ENCODE results near the gene PLCB4. TPM values are rescaled to one million over a fixed set of nuclear protein-coding genes. Genes with fewer than 3 reads are reported as not detected.

The PLCB4 gene
- total RNA-seq, 1 donor from 2014 or later: 10.5 TPM

- Mint-ChIP-seq H3K4me3 (ENCODE audit: unreplicated experiment) (no peak overlapping the region), H3K9me3 (ENCODE audit: unreplicated experiment) (no peaks in the 10 kb centered on the region), H3K27ac (ENCODE audit: unreplicated experiment) (no peak overlapping the region), H3K4me1 (ENCODE audit: unreplicated experiment) (peaks cover 8% of the 10 kb centered on the region), H3K36me3 (ENCODE audit: low read depth, unreplicated experiment) (no peaks in the 10 kb centered on the region), H3K27me3 (ENCODE audit: unreplicated experiment) (no peaks in the 10 kb centered on the region)
- TF ChIP-seq CTCF (IDR thresholded peaks at IDR 0.05; ENCODE audit: unreplicated experiment): no peak
- DNase-seq (ENCODE audit: low spot score): no peak
Observed at GRCh38 chr20:9286501-9287461, 217.9 kb downstream of the PLCB4 start.

- no peaks in the 10 kb centered on the region for H3K9me3 Mint-ChIP-seq (ENCODE audit: unreplicated experiment)
- H3K36me3 Mint-ChIP-seq (ENCODE audit: low read depth, unreplicated experiment): no peaks in the 10 kb centered on the region
- TF ChIP-seq CTCF (IDR thresholded peaks at IDR 0.05; ENCODE audit: unreplicated experiment): no peak
- H3K4me1 Mint-ChIP-seq (ENCODE audit: unreplicated experiment): no peaks in the 10 kb centered on the region
- no peak for DNase-seq (ENCODE audit: low spot score)
- H3K27me3 Mint-ChIP-seq (ENCODE audit: unreplicated experiment): no peaks in the 10 kb centered on the region
- no peak overlapping the region for H3K4me3 Mint-ChIP-seq (ENCODE audit: unreplicated experiment)
- H3K27ac Mint-ChIP-seq (ENCODE audit: unreplicated experiment): no peak overlapping the region
Observed at GRCh38 chr20:9287826-9288225, 218.9 kb downstream of the PLCB4 start.

GRCh38 chr20:9290331-9290730 is 221.4 kb downstream of the PLCB4 start:
- Mint-ChIP-seq H3K9me3 (ENCODE audit: unreplicated experiment) (no peaks in the 10 kb centered on the region), H3K4me1 (ENCODE audit: unreplicated experiment) (no peaks in the 10 kb centered on the region), H3K27me3 (ENCODE audit: unreplicated experiment) (no peaks in the 10 kb centered on the region), H3K27ac (ENCODE audit: unreplicated experiment) (no peak overlapping the region), H3K4me3 (ENCODE audit: unreplicated experiment) (no peak overlapping the region), H3K36me3 (ENCODE audit: low read depth, unreplicated experiment) (no peaks in the 10 kb centered on the region)
- no peak for TF ChIP-seq CTCF (IDR thresholded peaks at IDR 0.05; ENCODE audit: unreplicated experiment)
- no peak for DNase-seq (ENCODE audit: low spot score)

- H3K27ac Mint-ChIP-seq (ENCODE audit: unreplicated experiment): no peak overlapping the region
Observed at GRCh38 chr20:9293145-9293544, 224.3 kb downstream of the PLCB4 start.

More at GRCh38 chr20:9293145-9293544, 224.3 kb downstream of the PLCB4 start:
- no peaks in the 10 kb centered on the region for H3K9me3 Mint-ChIP-seq (ENCODE audit: unreplicated experiment)
- H3K4me3 Mint-ChIP-seq (ENCODE audit: unreplicated experiment): no peak overlapping the region
- no peak for TF ChIP-seq CTCF (IDR thresholded peaks at IDR 0.05; ENCODE audit: unreplicated experiment)
- H3K4me1 Mint-ChIP-seq (ENCODE audit: unreplicated experiment): no peaks in the 10 kb centered on the region
- no peak for DNase-seq (ENCODE audit: low spot score)
- no peaks in the 10 kb centered on the region for H3K27me3 Mint-ChIP-seq (ENCODE audit: unreplicated experiment)
- H3K36me3 Mint-ChIP-seq (ENCODE audit: low read depth, unreplicated experiment): no peaks in the 10 kb centered on the region

Measured in endothelial cell (in vitro differentiated cells).